GM12878 (cell line): ENCODE measurements around the gene PTPRJ. TPM values are rescaled to one million over a fixed set of nuclear protein-coding genes. Genes with fewer than 3 reads are reported as not detected.

Source experiments
- ATAC-seq: fragments of 200-7000 bp; cut with Tn5 transposase; 3 replicates; pipeline ENCODE4 v1.9.1; 2020; ENCODE audit warnings: mild to moderate bottlenecking, moderate library complexity
- BruUV-seq: library from RNA; stranded (reverse); fragments of 400-500 nt; replicated peaks from 2 replicates; lab custom pipeline; 2021; lab: Mats Ljungman, UMichigan
- CTCF ChIA-PET: fragments of 300-600 bp; sonication (Branson Sonifier 250); formaldehyde crosslinking; extraction: SDS; loops from one replicate; lab custom pipeline; 2021; ENCODE audit warnings: inconsistent platforms; lab: Yijun Ruan, JAX
- POLR2A ChIA-PET: fragments of 350-600 bp; formaldehyde crosslinking; extraction: SDS; loops from one replicate; lab custom pipeline; 2021; ENCODE audit warnings: inconsistent platforms; lab: Charles Lee
- RAD21 ChIA-PET: fragments of 300-600 bp; sonication (Branson Sonifier 250); formaldehyde crosslinking; loops from one replicate; lab custom pipeline; 2023; ENCODE audit warnings: antibody characterized with exemption; ENCODE audit not compliant: unreplicated experiment; lab: Charles Lee
- SMC1A ChIA-PET: fragments of 300-600 bp; sonication (Branson Sonifier 250); formaldehyde crosslinking; loops from one replicate; lab custom pipeline; 2023; ENCODE audit not compliant: unreplicated experiment, uncharacterized antibody; lab: Charles Lee
- DNase-seq: peaks from one replicate; pipeline ENCODE4 v3.0.0-alpha.2; 2011; ENCODE audit warnings: low read depth, low spot score
- FAIRE-seq: peaks from 3 replicates; lab custom pipeline; 2011; peaks lifted over from hg19 to GRCh38; lab: Jason Lieb, UNC
- H2AFZ ChIP-seq: 2 replicates; pipeline ENCODE4 v1.6.0; 2011; ENCODE audit warnings: low read depth, low read length, control low read depth; ENCODE audit not compliant: control insufficient read depth
- H3K27ac ChIP-seq: 2 replicates; pipeline ENCODE4 v1.5.1; 2011; ENCODE audit warnings: control low read depth; ENCODE audit not compliant: control insufficient read depth, insufficient read depth
- H3K27me3 ChIP-seq, 2 experiments: replicated peaks in 1 of 2; 2 replicates each; pipeline versions ENCODE4 v1.6.0 to v1.6.1; 2011; ENCODE audit warnings: low read length in 1 of 2; ENCODE audit not compliant: control insufficient read depth in 2 of 2, insufficient read depth in 2 of 2
- H3K36me3 ChIP-seq, 2 experiments: 2 replicates each; pipeline ENCODE4 v1.5.1; 2011; ENCODE audit warnings: low read length in 1 of 2; ENCODE audit not compliant: control insufficient read depth in 2 of 2, insufficient read depth in 2 of 2
- H3K4me1 ChIP-seq: 2 replicates; pipeline ENCODE4 v1.6.1; 2011; ENCODE audit warnings: mild to moderate bottlenecking, low read length, moderate library complexity, mixed read lengths; ENCODE audit not compliant: control insufficient read depth, insufficient read depth
- H3K4me2 ChIP-seq: 2 replicates; pipeline ENCODE4 v1.6.0; 2011; ENCODE audit warnings: control low read depth; ENCODE audit not compliant: control insufficient read depth, insufficient read depth
- H3K4me3 ChIP-seq: fragments of 200-600 bp; sonication (generic); 2 replicates; pipeline ENCODE4 v1.5.1; 2016
- H3K79me2 ChIP-seq: 2 replicates; pipeline ENCODE4 v1.6.0; 2011; ENCODE audit warnings: low read length; ENCODE audit not compliant: control insufficient read depth, insufficient read depth
- H3K9ac ChIP-seq: 2 replicates; pipeline ENCODE4 v1.8.0; 2011; ENCODE audit warnings: low read length, control low read depth, mixed read lengths; ENCODE audit not compliant: control insufficient read depth, insufficient read depth
- H3K9me3 ChIP-seq: replicated peaks from 3 replicates; pipeline ENCODE4 v1.5.1; 2011; ENCODE audit warnings: mild to moderate bottlenecking, low read length; ENCODE audit not compliant: control insufficient read depth, insufficient read depth
- H4K20me1 ChIP-seq: 2 replicates; pipeline ENCODE4 v1.6.0; 2011; ENCODE audit not compliant: control insufficient read depth, insufficient read depth
- BMI1 ChIP-seq: fragments of 450-650 bp; IDR thresholded peaks from 2 replicates; pipeline ENCODE4 v1.6.1; 2016; ENCODE audit warnings: mild to moderate bottlenecking, moderate library complexity, borderline replicate concordance
- CBX5 ChIP-seq: sonication (generic); IDR thresholded peaks from 2 replicates; pipeline ENCODE4 v1.6.1; 2016; ENCODE audit warnings: low read depth, moderate library complexity, mild to moderate bottlenecking, inconsistent platforms
- CUX1 ChIP-seq: IDR thresholded peaks from 2 replicates; pipeline ENCODE4 v1.6.1; 2012; ENCODE audit warnings: improper control_type of control experiment, low read depth, low read length; ENCODE audit not compliant: insufficient replicate concordance
- EGR1 ChIP-seq, 2 experiments: IDR thresholded peaks; 1 replicate in 1 of 2; 2 replicates in 1 of 2; pipeline ENCODE4 v1.6.1; 2011 to 2012; ENCODE audit warnings: low read depth in 2 of 2, low read length in 2 of 2, borderline replicate concordance in 1 of 2, mild to moderate bottlenecking in 1 of 2, moderate library complexity in 1 of 2
- EZH2 ChIP-seq: IDR thresholded peaks from 2 replicates; pipeline ENCODE4 v1.6.1; 2012; ENCODE audit warnings: low read depth, mild to moderate bottlenecking, control low read depth, inconsistent platforms, low read length, borderline replicate concordance; ENCODE audit not compliant: control insufficient read depth
- HDAC2 ChIP-seq: fragments of 200-600 bp; sonication (generic); IDR thresholded peaks from 2 replicates; pipeline ENCODE4 v1.6.1; 2017
- HSF1 ChIP-seq: fragments of 150-350 bp; IDR thresholded peaks from 2 replicates; pipeline ENCODE4 v1.6.1; 2014; ENCODE audit warnings: mild to moderate bottlenecking, low read depth, low read length
- KDM1A ChIP-seq: fragments of 200-600 bp; sonication (generic); IDR thresholded peaks from 2 replicates; pipeline ENCODE4 v1.6.1; 2016; ENCODE audit warnings: borderline replicate concordance
- SMAD5 ChIP-seq: IDR thresholded peaks from 2 replicates; pipeline ENCODE4 v1.6.1; 2016; ENCODE audit warnings: antibody characterized with exemption, low read depth
- TCF3 ChIP-seq: IDR thresholded peaks from 2 replicates; pipeline ENCODE4 v1.6.1; 2012; ENCODE audit warnings: low read depth, mild to moderate bottlenecking, low read length, borderline replicate concordance; ENCODE audit not compliant: insufficient read depth
- TCF7 ChIP-seq: IDR thresholded peaks from 2 replicates; pipeline ENCODE4 v1.6.1; 2014; ENCODE audit warnings: antibody characterized with exemption, borderline replicate concordance
- ZBTB33 ChIP-seq: fragments of 450-650 bp; IDR thresholded peaks from 2 replicates; pipeline ENCODE4 v1.6.1; 2017; ENCODE audit warnings: mild to moderate bottlenecking
- ZNF384 ChIP-seq: IDR thresholded peaks from 2 replicates; pipeline ENCODE4 v1.6.1; 2012; ENCODE audit warnings: low read depth, mild to moderate bottlenecking, low read length, improper control_type of control experiment, borderline replicate concordance
- ZSCAN29 ChIP-seq: fragments of 450-650 bp; IDR thresholded peaks from 2 replicates; pipeline ENCODE4 v1.6.1; 2017; ENCODE audit warnings: mild to moderate bottlenecking, moderate library complexity
- WGBS: methylation state at CpG from one replicate; pipeline ENCODE4 v1.1.6; 2016; ENCODE audit warnings: low lambda C conversion rate; ENCODE audit not compliant: insufficient replicate concordance, insufficient coverage; ENCODE audit errors: missing lambda C conversion rate; 5-methylcytosine and 5-hydroxymethylcytosine counted together
- in situ Hi-C: fragments of 300-500 bp; cut with MboI; formaldehyde crosslinking; loops from 9 replicates; pipeline ENCODE4 v1.14.3; 2018; ENCODE audit warnings: mixed read lengths
- intact Hi-C: fragments of 100-400 bp; cut with micrococcal nuclease; formaldehyde crosslinking; loops from one replicate; pipeline ENCODE4 v1.14.2; 2022; ENCODE audit not compliant: unreplicated experiment
- polyA plus RNA-seq, 11 experiments: library from polyadenylated mRNA; depleted of rRNA in 4 of 11; unstranded in 6 of 11; stranded (reverse) in 5 of 11; fragments of >200 nt; fragmentation: Nextera tagmentation in 4 of 11; fragmentation: Illumina TruSeq in 1 of 11; extraction: Ambion mirVana in 4 of 11; extraction: Trizol in 1 of 11; gene quantifications; 1 replicate in 1 of 11; 2 replicates in 10 of 11; pipeline versions ENCODE4 v1.2.1 to v1.2.3, GENCODE V29; 2011 to 2016; ENCODE audit warnings: inconsistent platforms in 2 of 11, missing spikeins in 2 of 11, low read depth in 1 of 11
- total RNA-seq, 4 experiments: library from RNA; depleted of rRNA in 3 of 4; stranded (reverse); fragments of >200 nt in 3 of 4; fragmentation: Illumina TruSeq in 1 of 4; extraction: Trizol in 1 of 4; gene quantifications; 2 replicates each; pipeline versions ENCODE4 v1.2.1 to v1.2.3, GENCODE V29; 2013 to 2021

PTPRJ gene
- total and polyA plus RNA-seq, 10 of the 15 experiments (the other 5 are each of a cell fraction or from before 2014, with no cell fraction given), result 0.22 to 22.4 (median 7.4) TPM

- Histone ChIP-seq H3K9ac (no peak overlapping the region), H3K27me3 (no peaks in the 10 kb centered on the region), H4K20me1 (no peaks in the 10 kb centered on the region), H3K4me2 (no peak overlapping the region), H3K27ac (no peak overlapping the region), H3K36me3 (no peaks in the 10 kb centered on the region; a peak in 1 of 4 replicates), H3K79me2 (peaks cover 2% of the 10 kb centered on the region; the same call in 1 of the 2 replicates), H3K4me1 (peaks cover 31% of the 10 kb centered on the region), H2AFZ (no peak overlapping the region), H3K4me3 (no peak overlapping the region), H3K9me3 (no peaks in the 10 kb centered on the region)
- DNase-seq (no peak), ATAC-seq (no peak), FAIRE-seq (no peak)
- no TSS peak for BruUV-seq
- SMC1A ChIA-PET, result no interaction called here
- in situ Hi-C loops, result no loop called here
- intact Hi-C loops, result no loop called here
- CTCF ChIA-PET, result no interaction called here
- RAD21 ChIA-PET, result no interaction called here
- POLR2A ChIA-PET, result no interaction called here
- WGBS, result 64% methylated on average over 6 of the region's 6 CpGs
- TF ChIP-seq ZBTB33 (no peak), HSF1 (no peak), BMI1 (no peak), EGR1 (IDR thresholded peaks at IDR 0.05; ENCODE audit: borderline replicate concordance in 1 of 2, low read depth in 2 of 2, low read length in 2 of 2) (no peak), HDAC2 (no peak), TCF7 (no peak), CUX1 (no peak), ZSCAN29 (no peak), TCF3 (no peak), SMAD5 (no peak), KDM1A (no peak), CBX5 (no peak), ZNF384 (no peak), EZH2 (no peak)
Observed at GRCh38 chr11:48028914-48029680, 48.7 kb downstream of the PTPRJ start.
